GM13976 (cell line): ENCODE data around the gene PBX3.

Experiments used
- DNase-seq: peaks from one replicate; pipeline ENCODE4 v3.0.0; 2012; ENCODE audit warnings: low spot score
- in situ Hi-C: fragments of 300-500 bp; cut with MboI; formaldehyde crosslinking; loops from one replicate; pipeline ENCODE4 v1.12.0; 2022; ENCODE audit warnings: low sequenced_read_pairs, mixed read lengths, inconsistent platforms; ENCODE audit not compliant: unreplicated experiment
- TF ChIP-seq, protein P1 (sequence below): IDR thresholded peaks from 2 replicates; pipeline ENCODE4 v1.5.1; 2012; ENCODE audit warnings: borderline replicate concordance, mild to moderate bottlenecking; ENCODE audit not compliant: insufficient read depth; ENCODE audit errors: extremely low read depth, missing control alignments, control extremely low read depth

The PBX3 gene

DNA sequence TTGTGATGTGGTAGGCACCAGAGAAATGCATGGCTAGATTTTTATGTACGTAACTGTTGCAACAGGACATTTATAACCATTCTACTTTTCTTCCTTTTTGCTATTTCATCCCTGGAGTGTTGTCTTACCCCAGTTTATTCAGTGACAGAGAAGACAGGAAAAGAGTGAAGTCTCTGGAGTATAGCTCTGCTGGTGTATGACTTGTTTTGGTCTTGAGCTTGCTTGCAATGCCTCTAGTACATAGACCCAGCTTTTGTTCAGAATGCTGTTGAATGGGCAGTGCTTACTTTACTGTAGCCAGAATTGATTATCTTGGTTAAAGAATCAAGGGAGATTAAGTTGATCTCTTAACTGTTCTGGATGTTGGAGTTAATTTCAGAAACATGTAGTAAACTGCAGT is 94.3 kb downstream of the PBX3 start:
- no peak for DNase-seq
- in situ Hi-C loops, result no loop called here

DNA sequence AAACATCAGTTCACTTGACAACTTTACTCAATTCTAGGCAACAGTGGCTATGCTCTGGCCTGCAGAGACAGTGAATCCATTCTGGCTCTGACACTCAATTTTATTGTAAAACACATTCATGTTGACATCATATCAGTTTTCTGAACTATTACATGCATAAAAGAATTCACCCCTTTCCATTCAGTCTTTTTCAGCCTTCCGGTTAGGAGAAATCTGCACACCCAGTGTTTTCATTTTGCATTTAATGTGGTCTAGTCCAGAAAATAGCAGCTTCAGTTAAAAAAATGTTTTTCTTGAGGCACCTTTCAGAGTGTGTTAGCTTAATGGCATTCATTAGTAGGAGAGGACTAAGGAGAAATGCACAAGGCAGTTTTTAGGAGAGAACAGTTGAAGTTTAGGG is 95.1 kb downstream of the PBX3 start:
- in situ Hi-C loops, result no loop called here
- no peak for DNase-seq
- TF ChIP-seq, protein P1, sequence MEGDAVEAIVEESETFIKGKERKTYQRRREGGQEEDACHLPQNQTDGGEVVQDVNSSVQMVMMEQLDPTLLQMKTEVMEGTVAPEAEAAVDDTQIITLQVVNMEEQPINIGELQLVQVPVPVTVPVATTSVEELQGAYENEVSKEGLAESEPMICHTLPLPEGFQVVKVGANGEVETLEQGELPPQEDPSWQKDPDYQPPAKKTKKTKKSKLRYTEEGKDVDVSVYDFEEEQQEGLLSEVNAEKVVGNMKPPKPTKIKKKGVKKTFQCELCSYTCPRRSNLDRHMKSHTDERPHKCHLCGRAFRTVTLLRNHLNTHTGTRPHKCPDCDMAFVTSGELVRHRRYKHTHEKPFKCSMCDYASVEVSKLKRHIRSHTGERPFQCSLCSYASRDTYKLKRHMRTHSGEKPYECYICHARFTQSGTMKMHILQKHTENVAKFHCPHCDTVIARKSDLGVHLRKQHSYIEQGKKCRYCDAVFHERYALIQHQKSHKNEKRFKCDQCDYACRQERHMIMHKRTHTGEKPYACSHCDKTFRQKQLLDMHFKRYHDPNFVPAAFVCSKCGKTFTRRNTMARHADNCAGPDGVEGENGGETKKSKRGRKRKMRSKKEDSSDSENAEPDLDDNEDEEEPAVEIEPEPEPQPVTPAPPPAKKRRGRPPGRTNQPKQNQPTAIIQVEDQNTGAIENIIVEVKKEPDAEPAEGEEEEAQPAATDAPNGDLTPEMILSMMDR, result no peak

More for the DNA sequence above, 94.3 kb downstream of the PBX3 start:
- TF ChIP-seq, protein P1, result no peak

DNA sequence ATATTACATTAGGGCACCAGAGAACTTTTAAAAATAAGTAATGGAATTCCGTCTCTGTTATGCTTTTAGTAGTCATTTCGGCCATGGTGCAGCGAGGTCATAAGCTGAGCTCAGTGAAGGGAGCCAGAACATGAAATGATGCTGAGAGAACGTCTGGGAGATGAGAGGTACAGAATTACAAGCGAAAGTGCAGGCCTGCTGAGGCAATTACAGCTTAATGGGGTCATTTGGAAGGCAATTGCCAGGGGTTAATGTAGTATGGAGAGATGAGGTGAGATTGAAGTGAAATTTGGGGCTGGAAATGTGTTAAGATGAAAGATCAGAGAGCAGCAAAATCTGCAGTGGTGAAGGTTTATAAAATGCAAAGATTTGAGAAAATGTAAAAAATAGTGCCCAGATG is 96.5 kb downstream of the PBX3 start:
- DNase-seq, result no peak
- in situ Hi-C loops, result no loop called here
- TF ChIP-seq, protein P1, result no peak

DNA sequence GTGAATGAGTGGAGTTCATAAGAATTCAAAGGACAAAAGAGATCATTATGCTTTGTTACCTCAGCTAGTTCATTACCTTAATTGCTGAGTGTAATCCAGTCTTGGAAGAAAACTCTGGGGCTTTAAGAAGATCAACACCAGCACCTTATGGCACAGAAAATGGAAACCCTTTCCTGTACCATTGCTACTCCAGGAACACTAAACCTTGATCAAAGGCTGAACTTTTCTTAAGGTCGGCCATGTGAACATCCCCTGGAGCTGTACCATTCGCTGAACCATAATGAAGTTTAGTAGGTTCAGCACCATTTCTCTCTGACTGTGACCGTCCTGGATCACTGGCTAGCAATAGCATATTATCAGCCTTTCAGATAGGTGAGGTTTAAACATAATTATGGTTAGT is 97.4 kb downstream of the PBX3 start:
- in situ Hi-C loops, result no loop called here
- TF ChIP-seq, protein P1, result no peak
- no peak for DNase-seq

DNA sequence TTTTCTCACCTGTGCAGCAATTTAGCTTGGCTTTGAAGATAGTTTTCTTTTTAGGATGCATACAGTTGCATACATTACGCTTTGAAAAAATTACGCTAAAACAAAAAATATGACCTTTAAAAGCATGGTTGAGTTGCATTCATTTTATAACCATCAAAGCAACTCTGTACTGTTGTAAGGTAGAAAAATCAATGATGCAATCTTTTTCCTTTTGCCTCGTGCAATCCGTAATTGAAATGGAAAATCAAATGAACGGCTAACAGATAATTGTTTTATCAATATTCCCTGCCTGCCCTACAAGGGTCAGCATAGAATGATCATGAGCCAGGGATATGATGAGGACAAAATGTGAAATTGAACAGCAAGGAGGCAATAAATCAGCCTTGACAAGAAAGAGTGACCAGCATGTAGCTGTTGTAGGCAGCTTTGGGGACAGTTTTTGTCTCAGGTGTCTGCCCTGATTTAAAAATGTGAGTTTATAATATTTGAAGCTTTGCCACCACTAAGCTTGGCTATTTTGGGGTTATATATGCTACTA is 98.2 kb downstream of the PBX3 start:
- DNase-seq, result no peak
- in situ Hi-C loops, result no loop called here
- TF ChIP-seq, protein P1, result no peak

DNA sequence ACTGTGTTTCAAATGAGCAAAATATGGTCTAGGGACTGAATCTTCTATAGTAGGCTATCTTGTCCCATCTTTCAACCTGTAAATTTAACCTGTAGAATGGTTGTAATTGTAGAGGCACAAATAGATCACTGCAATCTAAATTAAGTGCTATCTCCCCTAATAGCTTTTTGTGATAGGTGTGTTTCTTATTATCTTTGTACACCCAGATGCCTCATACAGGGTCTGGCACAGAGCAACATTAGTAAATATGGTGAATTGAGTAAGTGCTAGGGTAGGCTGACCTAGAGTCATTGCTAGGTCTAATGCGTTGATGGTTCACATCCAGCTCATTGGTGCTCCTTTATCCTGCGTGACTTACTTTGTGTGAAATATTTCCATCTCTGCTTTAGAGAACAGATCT is 100.6 kb downstream of the PBX3 start:
- in situ Hi-C loops, result no loop called here
- no peak for DNase-seq
- TF ChIP-seq, protein P1, result no peak
